NCI-H2107 (cell line): ENCODE data around the gene PRKCD.

ENCODE experiments used
- DNase-seq: peaks from one replicate; lab custom pipeline; 2025; lab: John Stamatoyannopoulos, UW

The PRKCD gene

DNA sequence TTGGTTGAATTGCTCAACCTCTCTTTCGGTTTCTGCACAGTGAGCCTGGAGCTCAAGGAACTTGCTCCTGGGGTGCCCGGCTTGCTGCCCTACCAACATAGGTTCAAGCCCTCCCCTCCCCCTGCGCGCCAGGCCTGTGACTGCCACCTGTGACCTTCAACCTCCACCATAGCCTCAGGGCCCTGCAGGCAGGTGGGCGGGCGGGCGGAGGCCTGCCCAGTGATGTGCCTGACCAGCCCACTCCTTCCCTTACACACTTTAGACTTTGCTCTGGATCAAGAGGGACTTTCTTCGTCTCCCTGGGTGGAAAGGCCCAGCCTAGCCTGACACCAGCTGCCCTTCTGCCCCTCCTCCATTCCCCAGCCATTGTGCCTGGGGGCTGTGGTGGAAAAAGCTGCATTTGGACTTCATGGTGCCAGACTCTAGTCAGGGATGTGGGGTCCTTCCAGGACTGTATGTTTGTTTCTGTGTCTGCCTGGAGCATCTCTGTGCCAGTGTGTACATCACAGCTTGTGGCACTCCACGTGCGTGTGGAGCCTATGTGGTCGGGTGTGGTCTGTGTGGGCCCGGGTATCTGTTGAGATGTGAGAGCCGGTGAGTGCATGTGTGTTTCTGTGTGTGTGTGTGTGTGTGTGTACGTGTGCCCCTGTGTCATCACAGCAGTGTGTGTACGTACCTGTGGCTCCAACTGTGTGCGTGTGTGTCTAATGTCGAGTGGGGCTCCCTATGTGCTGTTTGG is 9.5 kb downstream of the PRKCD start:
- no peak for DNase-seq

DNA sequence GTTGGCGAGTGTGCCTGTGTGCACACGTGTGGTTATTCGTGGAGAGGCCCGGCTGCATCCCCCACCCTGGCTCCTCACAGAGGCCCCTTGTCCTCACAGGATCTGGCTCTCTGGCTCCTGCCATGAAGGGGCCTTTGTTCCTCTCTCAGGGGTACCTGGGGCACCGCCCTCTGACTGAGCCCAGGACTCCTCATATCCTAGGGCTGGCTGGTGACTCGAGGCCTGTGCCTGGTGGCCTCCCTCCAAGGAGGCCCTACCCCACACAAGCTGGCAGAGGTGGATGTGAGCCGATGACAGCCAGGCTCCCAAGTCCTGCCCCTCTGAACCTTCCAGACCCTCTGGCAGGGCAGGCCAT is 10.0 kb downstream of the PRKCD start:
- no peak for DNase-seq

DNA sequence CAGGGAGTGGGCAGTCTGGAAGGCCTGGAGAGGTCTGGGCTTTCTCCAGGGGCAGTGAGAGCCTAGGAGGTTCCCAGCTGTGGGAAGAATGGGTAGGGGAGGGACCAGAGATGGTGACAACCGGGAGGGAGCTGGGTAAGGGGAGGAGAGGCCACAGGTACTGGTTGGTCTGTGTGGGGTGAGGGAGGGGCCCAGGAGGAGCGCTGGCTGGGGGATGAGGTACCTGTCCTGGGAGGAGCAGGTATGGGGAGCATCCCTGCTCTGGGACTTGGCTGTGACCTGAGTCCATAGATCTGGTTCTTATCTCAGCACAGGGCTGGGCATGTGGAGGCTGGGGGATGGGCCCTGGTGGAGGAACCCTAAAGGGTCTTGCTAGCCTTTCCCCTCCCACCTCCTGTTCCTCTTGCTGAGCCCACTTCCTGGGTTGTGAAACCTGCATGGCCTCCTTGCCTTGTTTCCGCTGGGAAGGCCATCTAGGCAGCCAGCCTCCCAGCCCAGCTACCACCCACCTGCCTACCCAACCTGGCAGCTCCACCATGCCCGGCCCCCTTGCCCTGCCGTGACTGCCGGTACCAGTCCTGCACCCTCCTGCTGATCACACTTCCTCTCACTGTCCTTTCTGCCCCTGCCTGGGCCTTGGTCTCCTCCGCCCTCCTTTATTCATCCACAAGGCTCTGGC is 11.0 kb downstream of the PRKCD start:
- DNase-seq = no peak

DNA sequence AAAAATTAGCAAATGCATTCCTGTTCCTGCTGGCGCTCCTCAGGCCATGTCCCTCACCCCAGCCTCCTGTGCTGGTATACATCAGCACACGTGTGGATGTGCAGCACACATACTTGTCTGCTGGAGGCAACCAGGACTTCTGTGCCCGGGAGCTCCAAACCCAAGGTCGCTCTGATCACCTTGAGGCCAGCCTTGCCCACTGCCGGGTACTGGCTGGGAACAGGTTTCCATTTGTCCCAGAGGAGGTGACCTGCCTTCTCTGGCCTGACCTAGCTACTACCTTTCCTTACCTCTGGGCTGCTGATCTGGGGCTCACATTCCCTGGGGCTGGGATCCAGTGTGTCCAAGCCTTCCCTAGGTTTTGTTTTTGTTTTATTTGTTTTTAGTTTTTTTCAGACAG is 12.1 kb downstream of the PRKCD start:
- DNase-seq = no peak

DNA sequence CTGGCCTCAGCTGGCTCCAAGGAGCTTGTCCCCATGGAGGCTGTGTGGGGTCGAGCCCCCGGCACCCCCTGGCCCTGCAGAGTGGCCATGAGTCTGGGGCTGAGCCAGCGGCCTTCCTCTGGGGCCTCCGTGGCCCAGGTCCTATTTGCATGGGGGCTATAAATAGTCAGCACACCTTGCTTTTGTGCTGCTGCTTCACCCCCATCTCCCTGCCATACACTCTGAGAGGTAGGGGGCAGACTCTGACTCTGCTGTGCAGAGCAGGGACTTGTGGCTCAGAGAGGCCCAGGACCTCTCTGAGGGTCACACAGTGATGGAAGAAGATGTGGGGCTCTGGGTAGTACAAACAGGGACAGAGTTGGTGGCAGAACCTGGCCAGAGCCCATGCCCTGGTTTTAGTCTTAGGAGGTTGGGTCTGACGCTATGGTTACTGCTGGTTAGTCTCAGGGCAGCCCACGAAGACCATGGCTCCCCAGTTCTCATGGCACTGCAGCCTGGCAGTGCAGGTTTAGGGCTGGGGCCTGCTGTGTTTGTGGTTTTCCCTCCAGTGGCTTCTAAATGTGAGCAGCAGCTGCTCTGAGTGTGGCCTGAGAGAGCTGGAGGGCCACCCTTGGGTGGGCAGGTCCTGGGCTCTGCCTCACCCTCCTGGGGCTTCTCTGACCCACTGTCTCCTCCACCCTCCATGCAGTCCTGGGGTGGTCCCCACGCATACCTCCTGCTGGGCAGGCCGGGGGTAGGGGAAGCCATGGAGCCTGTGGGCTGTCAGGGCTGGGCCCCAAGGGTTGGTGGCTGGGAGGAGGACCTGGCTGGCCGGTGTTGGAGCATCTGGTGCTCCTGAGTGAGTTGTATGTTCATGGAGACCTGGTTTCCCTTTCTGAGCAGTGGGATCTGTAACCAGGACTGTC is 13.6 kb downstream of the PRKCD start:
- DNase-seq = no peak

DNA sequence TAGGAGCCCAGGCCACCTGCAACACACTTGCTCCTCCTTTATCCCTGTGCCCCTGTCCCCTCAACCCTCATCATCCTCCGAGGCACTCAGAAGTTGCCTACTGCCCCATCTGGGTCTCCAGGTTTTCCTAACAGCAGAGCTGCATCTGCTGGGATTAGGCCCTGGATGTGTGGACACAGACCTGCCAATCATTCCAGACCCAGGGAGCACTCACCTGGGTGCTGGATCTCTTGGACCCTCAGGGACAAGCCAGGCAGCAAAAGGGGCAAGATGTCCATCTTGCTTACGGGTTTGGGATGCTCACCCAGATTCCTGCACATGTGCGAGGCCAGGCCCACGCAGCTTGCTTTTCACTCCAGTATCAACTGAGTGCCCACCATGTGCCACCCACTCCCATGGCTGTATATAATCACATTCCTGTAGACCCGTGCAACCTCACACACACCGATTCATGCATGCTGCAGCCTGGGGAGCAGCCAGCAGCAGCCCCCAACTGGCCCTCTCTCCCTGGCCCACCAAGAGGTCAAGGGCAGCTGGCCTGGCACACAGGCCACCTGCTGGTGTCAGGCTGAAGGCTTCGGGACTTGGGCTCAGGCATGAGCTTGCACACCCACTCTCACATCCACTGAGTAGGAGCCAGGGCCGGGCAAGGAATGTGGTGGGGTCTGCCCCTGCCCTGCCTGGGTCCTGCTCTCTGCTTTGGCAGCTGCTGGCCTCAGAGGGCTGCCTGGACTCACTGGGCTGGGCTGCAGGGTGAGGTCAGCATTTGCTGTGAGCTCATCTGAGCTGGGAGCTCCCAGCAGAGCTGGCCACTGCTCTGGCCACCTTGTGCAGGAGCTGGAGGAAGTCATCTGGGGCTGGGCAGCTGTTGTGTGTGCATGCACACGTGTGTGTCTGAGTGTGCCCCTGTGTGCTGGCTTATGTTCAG is 14.9 kb downstream of the PRKCD start:
- no peak for DNase-seq

DNA sequence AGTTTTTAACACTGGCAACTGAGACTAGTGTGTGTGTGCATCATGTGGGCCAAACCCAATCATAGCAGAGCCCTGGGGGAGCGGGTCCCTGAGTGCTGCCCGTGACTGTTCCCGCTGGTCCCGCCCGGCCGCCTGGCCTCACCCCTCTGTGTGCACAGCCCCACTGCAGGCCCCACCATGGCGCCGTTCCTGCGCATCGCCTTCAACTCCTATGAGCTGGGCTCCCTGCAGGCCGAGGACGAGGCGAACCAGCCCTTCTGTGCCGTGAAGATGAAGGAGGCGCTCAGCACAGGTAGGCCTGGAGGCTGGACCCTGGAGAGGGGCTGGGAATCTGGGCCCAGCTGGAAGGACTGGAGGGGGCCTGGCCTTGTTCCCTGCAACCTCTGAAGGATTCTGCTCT is 17.2 kb downstream of the PRKCD start:
- DNase-seq = no peak

DNA sequence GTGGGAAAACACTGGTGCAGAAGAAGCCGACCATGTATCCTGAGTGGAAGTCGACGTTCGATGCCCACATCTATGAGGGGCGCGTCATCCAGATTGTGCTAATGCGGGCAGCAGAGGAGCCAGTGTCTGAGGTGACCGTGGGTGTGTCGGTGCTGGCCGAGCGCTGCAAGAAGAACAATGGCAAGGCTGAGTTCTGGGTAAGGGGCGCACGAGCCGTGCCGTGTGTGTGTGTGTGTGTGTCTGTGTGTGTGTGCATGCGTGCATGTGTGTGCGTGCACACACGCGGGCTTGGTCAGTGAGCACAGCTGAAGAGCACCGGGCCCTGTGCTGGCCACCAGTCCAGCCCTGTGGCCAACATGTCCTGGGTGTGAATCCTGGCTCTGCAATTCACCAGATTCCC is 18.6 kb downstream of the PRKCD start:
- no peak for DNase-seq

DNA sequence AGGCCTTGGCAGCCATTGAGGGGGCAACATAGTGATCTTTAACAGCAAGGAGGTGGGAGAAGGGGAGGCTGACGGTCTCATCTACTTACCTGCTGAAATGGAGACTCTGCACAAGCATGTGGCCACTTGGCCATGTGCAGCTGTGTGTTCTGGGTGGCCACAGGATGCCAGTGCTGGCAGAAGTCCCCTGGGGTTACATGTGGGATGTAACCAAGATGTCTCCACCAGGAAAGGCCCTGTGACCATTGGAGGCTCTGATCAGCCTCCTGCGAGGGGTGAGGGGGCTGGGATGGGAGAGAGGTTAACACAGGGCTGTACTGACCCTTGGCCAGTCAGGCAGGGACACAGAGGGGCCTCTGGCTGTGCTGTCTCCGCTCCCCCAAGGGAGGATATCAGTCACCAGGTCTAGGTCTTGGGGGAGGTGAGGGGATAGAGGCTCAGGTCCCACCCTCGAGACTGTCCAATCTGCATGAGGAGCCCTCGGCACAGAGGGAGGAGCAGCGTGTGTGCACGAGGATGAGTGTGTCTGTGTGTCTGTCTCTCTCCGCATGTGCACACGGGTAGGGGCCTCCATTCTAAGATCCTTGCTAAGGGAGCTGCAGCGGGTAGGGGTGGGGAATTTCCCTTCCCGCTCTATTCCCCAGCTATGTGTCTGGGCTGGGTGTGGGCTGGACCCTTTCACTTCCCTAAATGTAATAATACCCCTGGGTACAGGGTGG is 19.5 kb downstream of the PRKCD start:
- DNase-seq = no peak

DNA sequence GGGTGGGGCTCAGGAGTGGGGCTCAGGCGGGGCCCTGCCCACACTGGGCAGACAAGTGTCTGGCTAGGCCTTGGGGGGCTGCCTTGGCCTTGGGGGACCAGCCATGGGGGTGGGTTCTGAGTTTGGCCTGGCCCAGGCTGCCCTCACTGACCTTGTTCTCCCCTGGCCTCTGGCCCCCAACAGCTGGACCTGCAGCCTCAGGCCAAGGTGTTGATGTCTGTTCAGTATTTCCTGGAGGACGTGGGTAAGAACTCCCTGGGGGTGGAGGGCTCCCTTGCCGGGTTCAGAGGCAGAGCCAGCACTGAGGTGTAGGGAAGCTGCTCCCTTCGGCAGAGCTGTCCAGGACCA is 20.0 kb downstream of the PRKCD start:
- no peak for DNase-seq

DNA sequence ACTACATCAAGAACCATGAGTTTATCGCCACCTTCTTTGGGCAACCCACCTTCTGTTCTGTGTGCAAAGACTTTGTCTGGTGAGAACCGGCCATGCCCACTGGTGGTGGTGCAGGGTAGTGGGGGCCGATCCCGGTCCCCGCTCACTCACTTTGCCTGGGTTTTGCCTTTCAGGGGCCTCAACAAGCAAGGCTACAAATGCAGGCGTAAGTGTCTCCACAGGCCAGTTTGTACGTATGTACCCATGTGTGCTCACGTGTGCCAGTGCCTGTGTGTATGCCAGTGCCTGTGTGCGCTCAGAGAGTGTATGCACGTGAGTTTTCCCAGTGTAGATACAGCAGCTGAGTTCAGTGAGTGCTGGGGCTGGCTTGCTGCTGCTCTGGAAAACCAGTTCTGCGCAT is 20.5 kb downstream of the PRKCD start:
- no peak for DNase-seq

DNA sequence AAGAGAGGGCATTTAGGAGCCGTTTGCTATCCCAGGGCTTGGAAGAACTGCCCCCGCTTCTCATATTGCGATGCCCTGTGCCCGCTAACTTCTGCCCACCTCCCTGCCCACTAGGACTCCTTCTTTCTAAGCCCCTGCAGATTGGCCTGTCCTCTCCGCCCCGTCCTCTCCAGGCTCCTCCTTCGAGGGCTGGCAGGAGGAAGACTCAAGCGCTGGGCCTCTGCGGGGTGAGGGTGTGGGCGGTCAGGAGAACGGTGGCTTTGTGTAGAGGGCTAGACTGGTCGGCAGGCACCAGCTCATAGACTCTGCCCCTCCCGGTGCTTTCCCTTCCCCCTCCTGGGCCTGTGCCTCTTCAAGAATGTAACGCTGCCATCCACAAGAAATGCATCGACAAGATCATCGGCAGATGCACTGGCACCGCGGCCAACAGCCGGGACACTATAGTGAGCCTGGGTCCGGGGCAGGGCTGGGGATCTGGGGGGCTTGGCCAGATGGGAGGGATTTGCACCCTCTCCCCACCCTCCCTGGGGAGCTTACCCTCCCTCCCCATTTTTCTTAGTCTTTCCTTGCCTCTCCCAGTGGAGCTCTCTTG is 21.9 kb downstream of the PRKCD start:
- DNase-seq = no peak

DNA sequence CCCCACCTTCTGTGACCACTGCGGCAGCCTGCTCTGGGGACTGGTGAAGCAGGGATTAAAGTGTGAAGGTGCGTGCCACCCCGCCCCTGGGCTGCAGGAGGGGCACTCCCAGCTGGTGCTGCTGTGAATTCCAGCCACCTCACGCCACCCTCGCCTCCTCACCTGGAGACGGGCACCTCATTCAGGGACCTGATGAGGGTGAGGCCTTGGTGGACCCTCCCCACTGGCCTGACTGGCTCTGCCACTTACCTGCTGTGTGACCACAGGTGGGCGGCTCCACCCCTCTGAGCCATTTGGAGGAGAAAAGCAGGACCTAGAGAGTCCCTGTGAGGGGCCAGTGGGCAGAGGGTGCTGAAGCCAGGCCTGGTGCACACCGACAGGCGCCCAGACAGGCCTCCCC is 22.5 kb downstream of the PRKCD start:
- DNase-seq = no peak

DNA sequence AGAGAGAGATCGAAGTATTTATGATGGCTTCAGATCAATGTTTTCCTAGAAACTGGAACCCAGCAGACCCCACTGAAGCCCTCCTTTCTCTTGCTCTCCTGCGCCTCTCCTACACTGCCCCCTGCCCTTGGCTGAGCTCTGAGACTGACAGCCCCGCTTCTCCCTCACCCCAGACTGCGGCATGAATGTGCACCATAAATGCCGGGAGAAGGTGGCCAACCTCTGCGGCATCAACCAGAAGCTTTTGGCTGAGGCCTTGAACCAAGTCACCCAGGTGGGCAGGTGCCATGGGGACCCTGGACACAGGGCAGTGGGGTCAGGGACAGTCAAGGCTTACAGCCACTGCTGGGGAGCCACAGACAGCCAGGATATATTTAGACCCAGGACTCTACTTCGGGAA is 23.7 kb downstream of the PRKCD start:
- no peak for DNase-seq

DNA sequence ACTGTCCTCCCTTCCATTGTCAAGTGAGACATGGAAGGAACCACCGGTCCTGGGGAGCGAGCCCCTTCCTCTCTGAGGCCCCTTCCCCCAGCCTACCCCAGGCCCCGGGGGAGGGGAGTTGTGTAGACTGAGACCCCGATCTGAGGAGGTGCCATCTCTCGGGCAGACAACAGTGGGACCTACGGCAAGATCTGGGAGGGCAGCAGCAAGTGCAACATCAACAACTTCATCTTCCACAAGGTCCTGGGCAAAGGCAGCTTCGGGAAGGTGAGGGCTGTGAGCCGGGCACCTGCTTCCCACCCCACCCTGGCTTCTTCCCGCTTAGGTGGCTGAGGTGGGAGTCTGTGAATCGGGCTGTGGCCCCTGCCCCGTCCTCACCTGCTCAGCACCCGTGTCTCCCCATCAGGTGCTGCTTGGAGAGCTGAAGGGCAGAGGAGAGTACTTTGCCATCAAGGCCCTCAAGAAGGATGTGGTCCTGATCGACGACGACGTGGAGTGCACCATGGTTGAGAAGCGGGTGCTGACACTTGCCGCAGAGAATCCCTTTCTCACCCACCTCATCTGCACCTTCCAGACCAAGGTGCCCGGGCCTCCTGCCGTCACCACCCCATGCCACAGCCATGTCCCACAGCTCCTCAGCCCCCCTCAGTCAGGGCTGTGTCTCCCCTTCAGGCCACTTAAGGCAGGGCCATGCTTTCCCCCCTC is 24.9 kb downstream of the PRKCD start:
- DNase-seq = no peak

DNA sequence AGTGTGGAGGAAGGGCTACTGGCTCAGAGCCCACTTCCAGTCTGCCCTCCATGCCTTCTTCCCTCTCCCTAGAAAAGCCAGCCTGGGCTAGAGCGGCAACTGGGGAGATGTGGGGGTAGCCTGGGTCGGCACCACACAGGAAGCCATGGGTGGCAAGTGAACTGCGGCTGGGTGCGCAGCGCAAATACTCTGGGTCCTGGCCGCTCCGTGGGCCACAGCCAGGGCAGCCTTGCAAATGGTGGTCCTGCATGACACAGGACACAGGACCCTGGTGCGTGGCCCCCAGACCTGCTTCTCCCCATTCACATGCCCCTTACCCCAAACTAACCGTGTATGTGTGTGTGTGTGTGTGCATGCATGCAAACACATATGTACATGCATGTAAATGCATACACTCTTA is 25.7 kb downstream of the PRKCD start:
- DNase-seq = no peak

DNA sequence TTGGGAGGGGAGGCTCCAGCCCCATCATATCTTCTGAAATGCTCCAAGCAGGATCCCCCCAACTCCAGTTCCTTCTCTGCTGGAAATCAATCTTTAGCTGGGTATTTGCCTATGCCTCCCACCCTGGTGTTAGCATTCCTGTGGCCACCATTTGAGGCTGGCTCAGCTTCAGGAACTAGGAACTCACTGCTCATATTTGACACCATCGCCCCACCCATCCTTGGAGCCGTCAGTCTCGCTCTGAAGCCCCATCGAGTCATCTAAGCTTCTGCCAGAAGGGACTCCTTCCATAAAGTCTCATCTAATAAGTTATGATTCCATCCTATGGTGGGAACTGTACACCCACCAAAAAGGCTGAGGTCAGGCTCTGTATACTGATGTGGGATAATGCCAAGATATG is 26.4 kb downstream of the PRKCD start:
- DNase-seq = no peak

DNA sequence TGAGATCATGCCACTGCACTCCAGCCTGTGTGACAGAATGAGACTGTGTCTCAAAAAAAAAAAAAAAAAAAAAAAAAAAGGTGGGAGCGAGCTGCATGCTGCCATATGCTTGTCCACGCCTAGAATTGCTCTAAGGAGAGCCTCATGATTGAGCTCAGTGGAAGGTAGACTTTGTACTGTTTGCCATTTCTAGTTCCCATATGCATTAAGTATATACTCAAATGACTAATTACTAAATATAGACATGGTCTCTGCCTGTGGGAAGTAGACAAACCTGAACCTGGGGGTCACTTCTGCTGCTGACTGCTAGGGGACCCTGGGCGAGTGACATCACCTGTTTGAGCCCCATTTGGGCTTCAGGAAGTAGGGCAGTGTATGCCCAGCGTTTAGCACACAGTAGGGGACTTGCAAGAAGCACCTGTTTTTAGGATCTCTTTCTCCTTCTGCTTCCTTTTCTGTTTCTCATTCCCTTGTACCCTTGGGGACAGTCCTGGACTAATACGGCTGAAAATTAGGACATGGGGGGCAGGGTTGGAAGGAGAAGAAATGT is 27.2 kb downstream of the PRKCD start:
- no peak for DNase-seq

DNA sequence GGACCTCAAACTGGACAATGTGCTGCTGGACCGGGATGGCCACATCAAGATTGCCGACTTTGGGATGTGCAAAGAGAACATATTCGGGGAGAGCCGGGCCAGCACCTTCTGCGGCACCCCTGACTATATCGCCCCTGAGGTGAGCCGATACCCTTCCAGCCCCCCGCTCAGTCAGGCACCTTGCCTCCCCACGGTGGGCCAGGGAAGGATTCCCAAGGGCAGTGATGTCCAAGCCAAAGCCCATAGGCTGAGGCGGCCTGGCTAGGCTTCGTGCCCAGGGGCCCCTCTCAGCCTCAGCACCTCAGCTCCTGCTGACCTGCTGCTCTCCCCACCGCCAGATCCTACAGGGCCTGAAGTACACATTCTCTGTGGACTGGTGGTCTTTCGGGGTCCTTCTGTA is 27.7 kb downstream of the PRKCD start:
- DNase-seq = no peak

DNA sequence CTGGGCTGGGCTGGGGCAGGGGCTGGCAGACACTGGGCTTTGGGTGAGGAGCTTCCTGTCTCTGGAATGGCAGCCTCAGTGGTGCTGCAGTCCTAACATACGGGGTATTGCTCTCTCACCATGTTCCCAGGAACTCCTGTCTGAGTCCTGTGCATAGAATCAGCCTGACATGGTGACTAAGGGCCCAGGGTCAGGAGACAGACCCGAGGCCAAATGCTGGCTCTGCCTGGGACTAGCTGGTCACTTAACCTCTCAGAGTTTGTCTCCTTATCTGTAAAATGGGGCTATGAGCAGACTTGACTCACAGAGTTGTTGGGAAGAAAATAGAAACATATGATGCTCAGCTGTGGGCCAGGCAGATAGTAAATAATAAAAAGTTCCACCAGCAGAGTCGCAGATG is 28.3 kb downstream of the PRKCD start:
- DNase-seq = no peak
